Uterus (tissue), 2 donors: ENCODE measurements around the gene SP140.

ENCODE experiments used
- POLR2A ChIP-seq, 2 donors: fragments of 450-650 bp; IDR thresholded peaks; one replicate each; pipeline ENCODE4 v1.6.1; 2016; ENCODE audit warnings: antibody characterized with exemption in 2 of 2, mild to moderate bottlenecking in 1 of 2, moderate library complexity in 1 of 2
- TF ChIP-seq, protein P1 (sequence below), 4 experiments: fragments of 200-600 bp in 2 of 4; fragments of 450-650 bp in 2 of 4; sonication (generic) in 2 of 4; IDR thresholded peaks; one replicate each; pipeline ENCODE4 v1.5.1; 2016 to 2019; ENCODE audit warnings: antibody characterized with exemption in 4 of 4, mild to moderate bottlenecking in 2 of 4, moderate library complexity in 1 of 4

DNA sequence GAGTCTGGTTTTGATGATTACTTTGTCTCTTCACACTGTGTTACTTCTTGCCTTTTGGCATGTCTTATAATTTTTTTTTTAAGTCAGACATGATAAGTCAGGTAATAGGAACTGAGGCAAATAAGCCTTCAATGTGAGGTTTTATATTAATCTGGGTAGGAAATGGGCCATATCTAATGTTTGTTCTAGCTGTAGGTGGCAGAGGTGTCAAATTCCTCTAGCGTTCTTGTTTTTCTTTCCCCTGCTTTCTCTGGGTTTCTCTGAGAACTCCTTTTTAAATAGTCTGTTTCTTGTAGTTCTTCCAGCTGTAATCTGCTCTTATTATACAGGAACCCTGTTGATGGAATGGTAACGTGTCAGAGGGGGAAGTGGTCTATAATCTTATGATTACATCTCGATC is 5.7 kb downstream of the SP140 start:
- TF ChIP-seq, protein P1, sequence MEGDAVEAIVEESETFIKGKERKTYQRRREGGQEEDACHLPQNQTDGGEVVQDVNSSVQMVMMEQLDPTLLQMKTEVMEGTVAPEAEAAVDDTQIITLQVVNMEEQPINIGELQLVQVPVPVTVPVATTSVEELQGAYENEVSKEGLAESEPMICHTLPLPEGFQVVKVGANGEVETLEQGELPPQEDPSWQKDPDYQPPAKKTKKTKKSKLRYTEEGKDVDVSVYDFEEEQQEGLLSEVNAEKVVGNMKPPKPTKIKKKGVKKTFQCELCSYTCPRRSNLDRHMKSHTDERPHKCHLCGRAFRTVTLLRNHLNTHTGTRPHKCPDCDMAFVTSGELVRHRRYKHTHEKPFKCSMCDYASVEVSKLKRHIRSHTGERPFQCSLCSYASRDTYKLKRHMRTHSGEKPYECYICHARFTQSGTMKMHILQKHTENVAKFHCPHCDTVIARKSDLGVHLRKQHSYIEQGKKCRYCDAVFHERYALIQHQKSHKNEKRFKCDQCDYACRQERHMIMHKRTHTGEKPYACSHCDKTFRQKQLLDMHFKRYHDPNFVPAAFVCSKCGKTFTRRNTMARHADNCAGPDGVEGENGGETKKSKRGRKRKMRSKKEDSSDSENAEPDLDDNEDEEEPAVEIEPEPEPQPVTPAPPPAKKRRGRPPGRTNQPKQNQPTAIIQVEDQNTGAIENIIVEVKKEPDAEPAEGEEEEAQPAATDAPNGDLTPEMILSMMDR (IDR thresholded peaks at IDR 0.05) = no peak
- TF ChIP-seq POLR2A (IDR thresholded peaks at IDR 0.05) = no peak
